Hepatocyte (in vitro differentiated cells): ENCODE data around the gene CBX7.

Source experiments
- CTCF ChIP-seq: fragments of 200-600 bp; sonication (generic); IDR thresholded peaks from 2 replicates; pipeline ENCODE4 v1.5.1; 2016; ENCODE audit warnings: antibody characterized with exemption, mild to moderate bottlenecking; ENCODE audit not compliant: poor library complexity
- EZH2 ChIP-seq: fragments of 200-600 bp; sonication (generic); IDR thresholded peaks from 2 replicates; pipeline ENCODE4 v1.6.1; 2016; ENCODE audit warnings: antibody characterized with exemption, mild to moderate bottlenecking, borderline replicate concordance
- EZH2phosphoT487 ChIP-seq: fragments of 200-600 bp; sonication (generic); IDR thresholded peaks from one replicate; pipeline ENCODE4 v1.6.1; 2018; ENCODE audit warnings: antibody characterized with exemption, mild to moderate bottlenecking, low read depth, moderate library complexity; ENCODE audit not compliant: unreplicated experiment, severe bottlenecking

- TF ChIP-seq CTCF, result no peak
- TF ChIP-seq EZH2phosphoT487, result no peak
- TF ChIP-seq EZH2, result no peak
Observed at GRCh38 chr22:39129746-39130145, 22.7 kb downstream of the CBX7 start.
